ENCODE results near the gene ABO. TPM values are rescaled to one million over a fixed set of nuclear protein-coding genes. Genes with fewer than 3 reads are reported as not detected.
"Not testable (repeated sequence)": the region's sequence is repeated elsewhere in the genome, so short reads cannot be mapped to it uniquely, and the experiment has no call there.

Gene ABO
- total RNA-seq, 3 donors from 2014 or later: 25.6 to 114 (median 102) TPM

GRCh38 chr9:133207540-133208170, 67.3 kb downstream of the ABO start:
- TF ChIP-seq CTCF (IDR thresholded peaks at IDR 0.05): no peak
- intact Hi-C loops (cut with DNase I, micrococcal nuclease): no loop called here
- Histone ChIP-seq H3K4me1 (ENCODE audit: low read depth) (no peaks in the 10 kb centered on the region), H3K4me3 (no peak overlapping the region), H3K9me3 (no peaks in the 10 kb centered on the region), H3K36me3 (ENCODE audit: low read depth) (no peaks in the 10 kb centered on the region)
- ATAC-seq: no peak
- no peak for DNase-seq

- intact Hi-C loops (cut with DNase I, micrococcal nuclease): no loop called here
- ATAC-seq (no peak), DNase-seq (no peak)
- Histone ChIP-seq H3K36me3 (ENCODE audit: low read depth) (no peaks in the 10 kb centered on the region), H3K4me3 (no peak overlapping the region), H3K9me3 (no peaks in the 10 kb centered on the region), H3K4me1 (ENCODE audit: low read depth) (no peaks in the 10 kb centered on the region)
- no peak for TF ChIP-seq CTCF (IDR thresholded peaks at IDR 0.05)
These were observed 67.9 kb downstream of the ABO start for GRCh38 chr9:133207021-133207531.

- H3K36me3 ChIP-seq (ENCODE audit: low read depth): no peaks in the 10 kb centered on the region
- DNase-seq (no peak), ATAC-seq (no peak)
- no peak overlapping the region for H3K4me3 ChIP-seq
- H3K4me1 ChIP-seq (ENCODE audit: low read depth): no peaks in the 10 kb centered on the region
- intact Hi-C loops (cut with DNase I, micrococcal nuclease): no loop called here
- H3K9me3 ChIP-seq: no peaks in the 10 kb centered on the region
- TF ChIP-seq CTCF (IDR thresholded peaks at IDR 0.05): no peak
These were observed 68.7 kb downstream of the ABO start for GRCh38 chr9:133205996-133206931.

GRCh38 chr9:133205481-133205887, 69.5 kb downstream of the ABO start:
- H3K36me3 ChIP-seq (ENCODE audit: low read depth); H3K9me3 ChIP-seq; intact Hi-C loops (cut with DNase I, micrococcal nuclease); H3K4me3 ChIP-seq; DNase-seq; H3K4me1 ChIP-seq (ENCODE audit: low read depth); ATAC-seq: not testable (repeated sequence)

Other genes starting within 250 kb of the ABO start
- gene GTF3C5, start 244.2 kb downstream of the ABO start, total RNA-seq: 10 to 100 TPM; 45.8 to 53.6 (median 52.2) TPM
- gene CEL, start 213.2 kb downstream of the ABO start, total RNA-seq: 1 to 10 TPM in 2 of 3 donors, under 1 TPM in 1; 0.87 to 1.6 (median 1.4) TPM
- 10 to 100 TPM; 38.3 to 59.4 (median 44.2) TPM for gene RALGDS, start 154.0 kb downstream of the ABO start, total RNA-seq
- 10 to 100 TPM in 1 of 3 donors, 1 to 10 TPM in 2; 4.3 to 14.0 (median 8.6) TPM for gene GBGT1, start 111.3 kb downstream of the ABO start, total RNA-seq
- gene OBP2B, start 66.0 kb downstream of the ABO start, total RNA-seq: not detected
- gene SURF6, start 61.0 kb upstream of the ABO start, total RNA-seq: 10 to 100 TPM; 23.7 to 24.7 (median 24.0) TPM
- 10 to 100 TPM; 19.8 to 33.6 (median 21.3) TPM for gene MED22, start 72.9 kb upstream of the ABO start, total RNA-seq
- gene RPL7A, start 73.0 kb upstream of the ABO start, total RNA-seq: 1,000 to 10,000 TPM; 1,420 to 1,482 (median 1,457) TPM
- 10 to 100 TPM; 45.4 to 63.0 (median 52.2) TPM for gene SURF1, start 81.3 kb upstream of the ABO start, total RNA-seq
- gene SURF2, start 81.3 kb upstream of the ABO start, total RNA-seq: 10 to 100 TPM in 2 of 3 donors, 1 to 10 TPM in 1; 8.7 to 15.0 (median 11.4) TPM
- gene SURF4, start 100.9 kb upstream of the ABO start, total RNA-seq: 100 to 1,000 TPM; 117 to 165 (median 149) TPM
- 1 to 10 TPM in 2 of 3 donors, under 1 TPM in 1; 0.41 to 1.4 (median 1.3) TPM for gene STKLD1, start 101.2 kb upstream of the ABO start, total RNA-seq
- gene REXO4, start 142.8 kb upstream of the ABO start, total RNA-seq: 10 to 100 TPM; 18.7 to 26.0 (median 20.1) TPM
- 1 to 10 TPM; 3.3 to 5.0 (median 3.6) TPM for gene ADAMTS13, start 147.2 kb upstream of the ABO start, total RNA-seq
- gene CACFD1, start 184.8 kb upstream of the ABO start, total RNA-seq: 10 to 100 TPM; 42.7 to 84.2 (median 54.1) TPM
- 1 to 10 TPM; 2.6 to 5.3 (median 2.8) TPM for gene SLC2A6, start 203.9 kb upstream of the ABO start, total RNA-seq
- not detected for gene MYMK, start 249.8 kb upstream of the ABO start, total RNA-seq

All from mucosa of descending colon (tissue), 3 donors.